ENCODE results near the gene ALG3.

Gene ALG3

DNA sequence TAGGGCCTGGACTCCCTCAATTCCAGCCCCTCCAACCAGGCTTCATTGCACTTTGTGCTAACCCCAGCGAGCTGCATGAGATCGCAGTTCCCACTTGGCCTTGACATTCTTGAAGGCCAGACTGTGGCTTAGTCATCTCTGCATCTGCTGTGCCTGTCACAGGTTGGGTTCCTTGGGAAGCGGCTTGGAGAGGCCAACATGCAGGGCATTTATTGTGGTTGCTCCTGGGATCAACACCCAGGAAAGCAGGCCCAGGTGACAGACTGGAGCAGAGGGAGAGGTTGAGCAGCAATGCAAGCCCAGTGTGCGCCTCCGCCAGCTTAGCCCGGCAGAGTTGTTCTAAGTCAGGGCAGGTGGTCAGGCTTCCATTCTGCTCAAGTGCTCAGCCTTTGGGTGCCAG lies 52.2 kb downstream of the ALG3 start:
- Mint-ChIP-seq H3K27me3 (no peaks in the 10 kb centered on the region), H3K4me3 (no peak overlapping the region), H3K36me3 (ENCODE audit: insufficient read depth) (peaks cover 29% of the 10 kb centered on the region), H3K9me3 (no peaks in the 10 kb centered on the region), H3K4me1 (peaks cover 6% of the 10 kb centered on the region), H3K27ac (ENCODE audit: low read depth) (no peak overlapping the region)
- no peak for DNase-seq (ENCODE audit: low spot score in 2 of 2)
- no peak for ATAC-seq (replicated peaks; ENCODE audit: extremely low read depth, poor library complexity, severe bottlenecking)

- Mint-ChIP-seq H3K27ac (ENCODE audit: low read depth) (no peak overlapping the region), H3K36me3 (ENCODE audit: insufficient read depth) (peaks cover 48% of the 10 kb centered on the region), H3K9me3 (no peaks in the 10 kb centered on the region), H3K4me1 (peaks cover 9% of the 10 kb centered on the region), H3K4me3 (no peak overlapping the region), H3K27me3 (no peaks in the 10 kb centered on the region)
- DNase-seq (ENCODE audit: low spot score in 2 of 2) (no peak), ATAC-seq (replicated peaks; ENCODE audit: extremely low read depth, poor library complexity, severe bottlenecking) (no peak)
Observed at GRCh38 chr3:184193991-184194539, 54.7 kb downstream of the ALG3 start.

DNA sequence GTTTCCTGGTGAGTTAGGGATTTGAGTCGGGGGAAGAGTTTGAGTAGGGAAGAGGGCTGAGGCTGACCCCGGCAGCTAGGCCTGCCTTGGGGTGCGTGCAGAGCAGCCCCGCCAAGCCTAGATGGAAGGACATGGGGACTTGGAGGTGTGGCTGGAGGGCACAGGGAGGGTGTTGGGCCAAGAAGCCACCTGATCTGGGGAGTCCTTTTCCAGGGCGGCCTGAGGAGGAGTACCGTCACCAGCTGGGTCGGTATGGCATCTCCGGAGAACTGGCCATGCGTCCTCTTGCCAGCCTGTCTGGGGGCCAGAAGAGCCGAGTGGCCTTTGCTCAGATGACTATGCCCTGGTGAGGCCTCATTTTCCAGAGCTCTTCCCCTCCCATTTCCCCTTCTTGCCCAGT lies 55.9 kb downstream of the ALG3 start:
- Mint-ChIP-seq H3K4me1 (peaks cover 21% of the 10 kb centered on the region), H3K27ac (ENCODE audit: low read depth) (no peak overlapping the region), H3K4me3 (no peak overlapping the region), H3K27me3 (no peaks in the 10 kb centered on the region), H3K36me3 (ENCODE audit: insufficient read depth) (peaks cover 54% of the 10 kb centered on the region), H3K9me3 (no peaks in the 10 kb centered on the region)
- DNase-seq (ENCODE audit: low spot score in 2 of 2), result no peak
- ATAC-seq (replicated peaks; ENCODE audit: extremely low read depth, poor library complexity, severe bottlenecking), result no peak
